Germinal center (tissue), 1 donor: Measurements from ENCODE around the gene GARRE1.

Source experiments
- DNase-seq: peaks from one replicate; pipeline ENCODE4 v3.0.0; 2012; ENCODE audit warnings: mixed read lengths, low spot score

Gene GARRE1

DNA sequence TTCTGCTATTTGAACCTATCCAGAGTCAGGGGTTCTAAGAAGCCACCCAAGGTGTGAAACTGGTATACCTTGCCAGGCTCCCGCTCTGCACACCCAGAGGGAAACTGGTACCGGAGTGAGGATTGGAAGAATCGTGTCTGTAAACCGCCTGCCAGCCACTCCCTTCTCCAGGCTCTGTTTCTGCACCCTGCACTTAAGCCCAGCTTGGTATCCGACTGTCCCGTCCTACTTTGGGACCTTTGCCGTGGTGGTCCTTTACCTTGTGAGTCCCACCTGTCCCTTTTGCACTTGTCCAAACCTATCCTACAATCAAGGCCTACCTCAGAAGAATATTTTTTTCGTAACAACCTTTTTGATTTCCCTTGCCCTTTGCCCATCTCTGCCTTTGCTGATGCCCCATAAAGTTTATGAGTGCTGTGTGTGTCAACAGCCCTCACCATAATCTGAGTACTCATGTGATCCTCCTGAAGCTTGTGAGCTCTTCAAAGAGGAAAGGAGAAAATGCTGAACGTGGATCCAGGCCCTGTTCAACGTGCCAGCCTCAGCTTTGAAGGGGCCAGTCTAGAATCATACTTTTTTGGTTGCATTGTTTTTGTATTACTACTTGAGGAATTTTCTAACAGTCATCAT, 44.7 kb downstream of the GARRE1 start:
- DNase-seq = no peak

GRCh38 chr19:34299576-34299975, 45.2 kb downstream of the GARRE1 start:
- no peak for DNase-seq

DNA sequence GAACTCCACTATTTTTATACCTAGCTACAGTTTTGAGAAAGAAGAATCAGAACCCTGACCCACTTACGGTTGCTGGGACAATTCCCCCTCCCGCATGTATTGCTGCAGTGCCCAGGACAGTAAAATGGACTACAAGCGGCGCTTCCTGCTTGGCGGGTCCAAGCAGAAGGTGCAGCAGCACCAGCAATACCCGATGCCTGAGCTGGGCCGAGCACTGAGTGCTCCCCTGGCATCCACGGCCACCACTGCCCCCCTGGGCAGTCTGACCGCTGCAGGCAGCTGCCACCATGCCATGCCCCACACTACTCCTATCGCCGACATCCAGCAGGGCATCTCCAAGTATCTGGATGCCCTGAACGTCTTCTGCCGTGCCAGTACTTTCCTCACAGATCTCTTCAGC, 46.0 kb downstream of the GARRE1 start:
- DNase-seq = no peak

DNA sequence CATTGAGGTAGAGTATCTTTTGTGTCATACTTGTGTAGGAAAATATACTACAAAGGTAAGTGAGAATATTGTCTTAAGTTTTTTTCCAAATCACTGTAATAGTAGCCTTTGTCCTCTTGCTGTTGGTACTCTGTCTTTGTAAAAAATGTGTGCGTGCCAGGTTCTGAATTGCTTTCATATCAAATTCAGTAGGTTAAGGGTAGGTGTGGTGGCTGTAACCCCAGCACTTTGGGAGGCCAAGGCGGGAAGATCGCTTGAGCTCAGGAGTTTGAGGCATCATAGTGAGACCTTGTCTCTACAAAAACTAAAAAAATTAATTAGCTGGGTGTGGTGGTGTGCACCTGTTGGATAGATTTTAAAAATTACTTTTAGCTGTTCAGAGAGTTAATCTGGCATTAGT, 46.6 kb downstream of the GARRE1 start:
- DNase-seq = no peak
